ENCODE measurements around the gene CHI3L1.

The CHI3L1 gene

GRCh38 chr1:203138066-203138465 is 48.4 kb downstream of the CHI3L1 start:
- no peak for DNase-seq (ENCODE audit: extremely low read depth in 1 of 2, low read depth in 1 of 2)

GRCh38 chr1:203137324-203137723 is 49.2 kb downstream of the CHI3L1 start:
- DNase-seq (ENCODE audit: extremely low read depth in 1 of 2, low read depth in 1 of 2): no peak

GRCh38 chr1:203136409-203137042 is 50.0 kb downstream of the CHI3L1 start:
- no peak for DNase-seq (ENCODE audit: extremely low read depth in 1 of 2, low read depth in 1 of 2)

DNA sequence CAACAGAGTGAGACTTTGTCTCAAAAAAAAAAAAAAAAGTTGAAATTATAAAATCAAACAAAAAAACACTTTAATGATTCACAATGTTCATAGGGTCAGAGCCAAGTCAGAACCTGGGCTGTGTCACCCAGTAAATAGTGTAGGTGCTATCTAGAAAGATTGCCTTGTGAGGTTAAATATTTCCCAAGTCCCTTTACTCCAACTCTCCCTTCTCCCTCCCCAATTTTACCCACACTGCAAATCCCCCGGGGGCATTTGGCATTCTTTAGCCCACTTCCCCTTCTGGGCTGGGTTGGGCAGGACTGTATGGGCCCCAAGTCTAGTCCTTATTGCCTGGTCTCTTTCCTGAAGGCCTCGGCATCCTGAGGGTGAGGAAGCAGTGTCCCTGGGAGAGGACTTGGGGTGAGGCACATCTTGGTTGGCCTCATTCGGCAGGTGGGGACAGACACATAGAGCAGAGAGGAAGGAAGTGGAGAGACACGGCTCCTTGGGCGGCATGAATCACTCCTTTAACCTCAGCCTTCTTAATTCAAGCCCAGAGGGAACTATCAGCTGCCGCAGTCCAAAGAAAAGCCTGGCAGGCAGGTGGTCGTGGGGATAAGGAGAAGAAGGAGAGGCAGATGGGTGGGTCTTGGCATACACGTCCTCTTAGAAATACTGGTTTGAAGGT is 50.7 kb downstream of the CHI3L1 start:
- DNase-seq (ENCODE audit: extremely low read depth in 1 of 2, low read depth in 1 of 2): no peak

DNA sequence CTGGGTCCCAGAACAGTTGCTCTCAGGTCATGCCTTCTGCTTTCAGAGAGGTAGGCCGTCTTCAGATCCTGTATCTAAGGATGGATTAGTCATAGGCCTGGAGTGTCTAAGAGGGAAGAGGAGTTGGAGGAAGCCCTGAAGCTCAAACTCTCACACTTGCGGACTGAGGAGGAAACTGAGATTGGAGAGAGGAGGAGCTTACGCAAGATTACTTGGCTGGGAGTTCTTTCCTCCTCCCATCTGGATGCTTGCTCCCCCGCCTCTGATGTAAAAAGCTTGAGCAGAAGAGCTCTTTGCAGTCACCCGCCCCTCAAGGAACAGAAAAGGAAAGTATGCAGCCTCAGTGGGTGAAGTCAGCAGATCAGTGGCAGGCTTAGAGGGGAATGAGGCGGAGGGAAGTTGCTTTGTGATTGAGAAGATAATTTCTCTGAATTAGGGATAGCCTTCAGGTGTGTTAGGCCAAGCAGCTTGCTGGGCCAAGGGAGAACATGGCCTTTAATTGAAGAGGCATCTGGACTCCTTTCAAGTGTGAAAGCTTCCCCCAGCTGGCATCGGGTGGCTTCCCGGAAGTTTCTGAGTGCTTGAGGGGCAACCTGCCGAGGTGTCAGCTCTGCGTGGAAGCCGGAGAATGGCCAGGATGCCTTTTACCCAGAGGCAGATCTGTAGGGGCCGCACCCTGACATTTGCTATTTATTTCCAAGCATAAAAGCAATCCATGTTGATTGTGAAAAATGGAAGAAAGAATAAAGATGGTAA is 52.4 kb downstream of the CHI3L1 start:
- DNase-seq (ENCODE audit: extremely low read depth in 1 of 2, low read depth in 1 of 2): no peak

DNA sequence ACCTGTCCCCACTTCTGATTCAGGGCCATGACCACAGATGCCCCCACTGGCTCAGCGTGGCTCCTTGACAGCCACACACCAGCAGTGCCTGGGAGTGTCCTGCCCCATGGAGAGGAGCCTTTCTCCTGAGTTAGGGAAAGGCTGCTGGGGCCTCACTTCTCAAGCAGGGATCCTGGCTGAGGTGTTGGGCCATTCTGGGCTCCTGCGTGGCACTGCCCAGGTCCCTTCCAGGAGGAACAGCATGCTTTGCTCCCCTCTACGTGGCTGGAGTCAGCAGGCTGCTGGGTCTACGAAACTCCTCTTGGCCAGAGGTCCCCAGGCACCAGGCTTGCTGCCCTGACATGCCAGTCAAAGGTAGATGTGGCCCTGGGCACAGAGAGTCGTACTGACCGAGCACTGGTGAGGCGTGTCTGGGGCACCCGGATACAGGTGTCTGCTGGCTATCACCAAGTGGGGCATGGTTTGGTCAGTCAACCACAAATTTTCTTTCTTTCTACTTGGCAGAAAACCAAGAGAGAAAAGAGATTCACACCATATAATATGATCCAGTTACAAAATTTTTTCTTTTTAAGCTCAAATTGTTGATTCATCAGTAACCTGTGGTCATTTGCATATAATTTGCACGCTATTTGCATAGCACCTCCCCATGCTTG is 54.8 kb downstream of the CHI3L1 start:
- no peak for DNase-seq (ENCODE audit: extremely low read depth in 1 of 2, low read depth in 1 of 2)

DNA sequence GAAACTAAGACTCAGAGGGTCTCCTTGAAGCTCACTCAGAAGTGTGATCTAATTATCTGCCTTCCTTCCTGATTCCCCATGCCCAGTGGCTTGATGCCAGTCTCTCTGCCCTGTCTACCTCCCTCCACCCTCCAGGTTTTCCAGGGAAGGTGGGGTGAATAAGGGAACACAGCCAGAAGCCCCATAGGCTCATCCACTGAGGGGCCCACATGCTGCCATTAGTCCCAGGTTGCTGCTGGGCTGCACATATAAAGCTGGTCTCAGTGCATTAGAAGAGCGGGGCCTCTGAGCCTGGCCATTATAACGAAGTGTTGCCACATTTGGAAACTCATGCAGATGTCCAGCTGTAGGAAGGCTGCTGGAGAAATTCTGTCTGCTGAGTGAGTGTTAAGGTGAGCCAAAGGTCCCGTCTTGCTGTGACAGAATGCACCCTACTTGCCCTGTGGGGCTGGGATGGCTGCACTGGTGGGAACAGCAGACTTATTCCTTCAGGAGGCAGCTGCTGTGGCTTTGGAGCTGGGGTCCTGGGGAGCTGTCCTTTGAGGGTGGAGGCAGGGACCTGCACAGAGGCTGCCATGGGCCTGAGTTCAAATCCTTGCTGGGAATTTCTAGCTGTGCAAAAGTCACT is 56.0 kb downstream of the CHI3L1 start:
- DNase-seq (ENCODE audit: extremely low read depth in 1 of 2, low read depth in 1 of 2): no peak

DNA sequence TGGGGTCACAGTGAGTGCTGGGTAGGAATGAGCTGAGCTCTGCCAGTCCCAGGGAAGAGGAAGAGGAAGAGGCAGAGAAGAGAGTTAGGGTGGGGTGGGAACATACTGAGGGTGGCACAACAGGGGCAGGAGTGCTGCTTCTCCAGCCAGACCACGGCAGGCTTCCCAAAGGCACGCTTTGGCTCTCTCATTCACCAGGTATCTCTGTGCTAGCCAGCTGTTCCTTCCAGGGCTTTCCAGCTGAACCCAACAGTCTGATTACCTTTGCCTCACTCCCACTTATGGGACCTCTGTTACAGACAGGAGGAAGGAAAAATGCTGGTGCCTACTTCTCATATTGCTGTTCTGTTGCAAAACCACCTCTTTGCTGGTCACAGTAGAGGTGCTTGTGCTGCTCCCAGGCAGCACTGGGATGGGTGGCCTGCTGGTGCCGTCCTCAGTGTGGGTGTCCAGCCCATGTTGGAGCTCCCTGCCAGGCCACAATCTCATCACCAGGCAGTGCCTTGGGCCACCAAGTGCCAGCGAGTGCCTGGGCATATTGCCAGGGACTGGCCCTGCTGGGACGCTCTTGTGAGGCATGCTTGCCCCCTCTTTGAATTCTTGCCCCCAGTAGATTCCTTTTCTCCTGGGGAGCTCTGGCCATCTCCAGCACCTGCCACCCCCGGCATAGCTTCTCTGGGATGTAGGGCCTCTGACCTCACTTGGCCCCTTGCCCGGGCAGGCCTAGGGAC is 56.8 kb downstream of the CHI3L1 start:
- DNase-seq (ENCODE audit: extremely low read depth in 1 of 2, low read depth in 1 of 2): no peak
